ENCODE measurements around the gene ITGAE. TPM values are rescaled to one million over a fixed set of nuclear protein-coding genes. Genes with fewer than 3 reads are reported as not detected.

Gene ITGAE
- total RNA-seq, 4 donors from 2014 or later, result 5.7 to 40.5 (median 26.9) TPM

GRCh38 chr17:3812771-3813170 is 11.8 kb upstream of the ITGAE start:
- TF ChIP-seq, protein P1, sequence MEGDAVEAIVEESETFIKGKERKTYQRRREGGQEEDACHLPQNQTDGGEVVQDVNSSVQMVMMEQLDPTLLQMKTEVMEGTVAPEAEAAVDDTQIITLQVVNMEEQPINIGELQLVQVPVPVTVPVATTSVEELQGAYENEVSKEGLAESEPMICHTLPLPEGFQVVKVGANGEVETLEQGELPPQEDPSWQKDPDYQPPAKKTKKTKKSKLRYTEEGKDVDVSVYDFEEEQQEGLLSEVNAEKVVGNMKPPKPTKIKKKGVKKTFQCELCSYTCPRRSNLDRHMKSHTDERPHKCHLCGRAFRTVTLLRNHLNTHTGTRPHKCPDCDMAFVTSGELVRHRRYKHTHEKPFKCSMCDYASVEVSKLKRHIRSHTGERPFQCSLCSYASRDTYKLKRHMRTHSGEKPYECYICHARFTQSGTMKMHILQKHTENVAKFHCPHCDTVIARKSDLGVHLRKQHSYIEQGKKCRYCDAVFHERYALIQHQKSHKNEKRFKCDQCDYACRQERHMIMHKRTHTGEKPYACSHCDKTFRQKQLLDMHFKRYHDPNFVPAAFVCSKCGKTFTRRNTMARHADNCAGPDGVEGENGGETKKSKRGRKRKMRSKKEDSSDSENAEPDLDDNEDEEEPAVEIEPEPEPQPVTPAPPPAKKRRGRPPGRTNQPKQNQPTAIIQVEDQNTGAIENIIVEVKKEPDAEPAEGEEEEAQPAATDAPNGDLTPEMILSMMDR (IDR thresholded peaks at IDR 0.05), result no peak
- no peak for TF ChIP-seq POLR2A (IDR thresholded peaks at IDR 0.05)
- Histone ChIP-seq H3K4me3 (no peak overlapping the region), H3K4me1 (no peaks in the 10 kb centered on the region), H3K9me3 (no peaks in the 10 kb centered on the region), H3K27ac (no peak overlapping the region), H3K27me3 (no peaks in the 10 kb centered on the region), H3K36me3 (peaks cover 8 to 100% (median 35%) of the 10 kb centered on the region in 3 donors)
- intact Hi-C loops (cut with DNase I), result no loop called here
- no peak for DNase-seq
- WGBS, 2 donors, result 78 to 89% methylated on average over 11 to 12 of the region's 12 CpGs

DNA sequence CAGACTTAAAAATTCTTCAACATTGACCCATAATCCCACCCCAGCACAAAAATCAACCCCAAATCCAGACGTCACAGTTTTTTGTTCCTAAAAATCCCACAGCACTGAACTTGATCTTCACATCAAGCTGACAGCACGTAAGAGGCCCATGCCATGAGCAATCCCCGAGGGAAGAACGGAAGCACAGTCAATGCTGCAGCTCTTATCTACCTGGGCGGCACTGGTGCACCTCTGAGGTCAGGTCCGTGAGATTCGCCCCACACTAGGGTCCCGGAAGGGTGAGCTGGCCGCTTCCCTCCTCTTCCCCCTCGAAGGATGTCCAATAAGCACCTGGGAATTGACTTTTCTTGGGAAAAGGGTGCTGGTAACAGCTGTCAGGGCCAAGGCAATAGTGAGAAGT is 11.3 kb upstream of the ITGAE start:
- Histone ChIP-seq H3K9me3 (no peaks in the 10 kb centered on the region), H3K27me3 (no peaks in the 10 kb centered on the region), H3K4me3 (no peak overlapping the region), H3K4me1 (no peaks in the 10 kb centered on the region), H3K36me3 (peaks cover 8 to 100% (median 35%) of the 10 kb centered on the region in 3 donors), H3K27ac (no peak overlapping the region)
- WGBS, 2 donors, result 88% methylated on average over 4 to 7 of the region's 10 CpGs
- no peak for TF ChIP-seq POLR2A (IDR thresholded peaks at IDR 0.05)
- TF ChIP-seq, protein P1 (IDR thresholded peaks at IDR 0.05), result no peak
- intact Hi-C loops (cut with DNase I), result no loop called here
- no peak for DNase-seq

DNA sequence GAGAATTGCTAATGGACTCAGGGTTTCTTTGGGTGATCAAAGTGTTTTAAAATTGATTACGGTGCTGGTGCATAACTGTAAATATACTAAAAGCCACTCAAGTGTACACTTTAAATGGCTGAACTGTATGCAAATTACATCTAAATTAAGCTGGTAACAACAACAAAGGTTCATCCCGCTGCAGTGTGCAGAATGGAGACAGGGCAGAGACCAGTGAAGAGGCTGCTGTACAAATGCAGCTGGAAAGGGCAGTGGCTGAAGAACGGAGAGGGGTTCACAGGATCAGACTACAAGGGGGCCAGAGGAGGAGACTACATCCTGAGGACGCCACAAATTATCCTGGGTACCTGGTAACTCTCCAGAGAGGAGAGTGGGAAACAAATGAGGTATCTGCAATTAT is 9.0 kb upstream of the ITGAE start:
- intact Hi-C loops (cut with DNase I), result no loop called here
- H3K4me3 ChIP-seq, result no peak overlapping the region
- H3K36me3 ChIP-seq, result peaks cover 8 to 97% (median 15%) of the 10 kb centered on the region in 3 donors
- no peaks in the 10 kb centered on the region for H3K27me3 ChIP-seq
- TF ChIP-seq POLR2A (IDR thresholded peaks at IDR 0.05), result no peak
- TF ChIP-seq, protein P1 (IDR thresholded peaks at IDR 0.05), result no peak
- DNase-seq, result no peak
- WGBS, 2 donors, result 86 to 92% methylated on average over 4 of the region's 4 CpGs
- no peak overlapping the region for H3K27ac ChIP-seq
- no peaks in the 10 kb centered on the region for H3K4me1 ChIP-seq
- no peaks in the 10 kb centered on the region for H3K9me3 ChIP-seq

DNA sequence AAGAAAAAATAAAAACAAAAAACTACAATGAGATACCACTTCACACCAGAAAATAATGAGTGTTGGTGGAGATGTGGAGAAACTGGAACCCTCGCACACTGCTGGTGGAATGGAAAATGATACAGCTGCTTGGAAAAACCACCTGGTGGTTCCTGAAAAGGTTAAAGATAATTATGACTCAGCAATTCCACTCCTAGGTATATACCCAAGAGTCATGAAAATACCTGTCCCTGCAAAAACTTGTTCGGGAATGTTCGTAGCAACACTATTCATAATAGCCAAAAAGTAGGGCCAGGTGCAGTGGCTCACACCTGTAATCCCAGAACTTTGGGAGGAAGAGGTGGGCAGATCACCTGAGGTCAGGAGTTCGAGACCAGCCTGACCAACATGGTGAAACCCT is 8.1 kb upstream of the ITGAE start:
- intact Hi-C loops (cut with DNase I), result no loop called here
- TF ChIP-seq, protein P1 (IDR thresholded peaks at IDR 0.05), result no peak
- TF ChIP-seq POLR2A (IDR thresholded peaks at IDR 0.05), result no peak
- Histone ChIP-seq H3K27ac (no peak overlapping the region), H3K9me3 (no peaks in the 10 kb centered on the region), H3K4me1 (peaks cover 0 to 4% (median 2%) of the 10 kb centered on the region in 3 donors), H3K36me3 (peaks cover 8 to 88% (median 15%) of the 10 kb centered on the region in 3 donors), H3K27me3 (no peaks in the 10 kb centered on the region), H3K4me3 (no peak overlapping the region)
- no peak for DNase-seq
- 39 to 41% methylated on average over 4 of the region's 4 CpGs for WGBS, 2 donors

GRCh38 chr17:3808701-3809100 is 7.7 kb upstream of the ITGAE start:
- no peak for DNase-seq
- no peak overlapping the region for H3K4me3 ChIP-seq
- no peaks in the 10 kb centered on the region for H3K27me3 ChIP-seq
- H3K4me1 ChIP-seq, result peaks cover 0 to 8% (median 6%) of the 10 kb centered on the region in 3 donors
- 46 to 53% methylated on average over 7 of the region's 7 CpGs for WGBS, 2 donors
- H3K9me3 ChIP-seq, result no peaks in the 10 kb centered on the region
- peak overlapping the region in 1 of 4 donors; percentile 22 for H3K27ac ChIP-seq
- TF ChIP-seq POLR2A (IDR thresholded peaks at IDR 0.05), result no peak
- peaks cover 8 to 84% (median 15%) of the 10 kb centered on the region in 3 donors for H3K36me3 ChIP-seq
- intact Hi-C loops (cut with DNase I), result no loop called here

GRCh38 chr17:3805581-3805980 is 4.6 kb upstream of the ITGAE start:
- Histone ChIP-seq H3K4me3 (no peak overlapping the region), H3K27me3 (no peaks in the 10 kb centered on the region), H3K36me3 (peaks cover 0 to 53% (median 6%) of the 10 kb centered on the region in 3 donors), H3K9me3 (no peaks in the 10 kb centered on the region), H3K27ac (no peak overlapping the region), H3K4me1 (peaks cover 0 to 25% (median 18%) of the 10 kb centered on the region in 3 donors)
- intact Hi-C loops (cut with DNase I), result no loop called here
- 71 to 92% methylated on average over 2 to 5 of the region's 5 CpGs for whole genome bisulfite sequencing, 2 donors
- TF ChIP-seq, protein P1 (IDR thresholded peaks at IDR 0.05), result no peak
- TF ChIP-seq POLR2A (IDR thresholded peaks at IDR 0.05), result no peak
- DNase-seq, result no peak
